Measurements from ENCODE around the gene TBCD. TPM values are rescaled to one million over a fixed set of nuclear protein-coding genes. Genes with fewer than 3 reads are reported as not detected.

TBCD gene
- polyA plus RNA-seq, 1 donor from 2014 or later, result 67.2 TPM

- no peaks in the 10 kb centered on the region for H4K20me1 ChIP-seq (ENCODE audit: insufficient read depth)
- no peaks in the 10 kb centered on the region for H3F3A ChIP-seq (ENCODE audit: insufficient read depth, low read length, poor library complexity, severe bottlenecking)
- no peak overlapping the region for H3K4me3 ChIP-seq (ENCODE audit: low read length)
- no peak overlapping the region for H3K4me2 ChIP-seq (ENCODE audit: low read length)
- peaks cover 42% of the 10 kb centered on the region for H3K9me3 ChIP-seq (ENCODE audit: low read length)
- TF ChIP-seq RAD21 (conservative IDR thresholded peaks at IDR 0.05), result no peak
- TF ChIP-seq EP300 (conservative IDR thresholded peaks at IDR 0.05; ENCODE audit: poor library complexity, severe bottlenecking), result no peak
- TF ChIP-seq TAF1 (IDR thresholded peaks at IDR 0.05; ENCODE audit: low read depth), result no peak
- no peak for TF ChIP-seq EZH2 (IDR thresholded peaks at IDR 0.05; ENCODE audit: borderline replicate concordance, insufficient read depth, low read length, poor library complexity, severe bottlenecking)
- no peak for TF ChIP-seq POLR2AphosphoS5 (IDR thresholded peaks at IDR 0.05)
- TF ChIP-seq SMC3 (conservative IDR thresholded peaks at IDR 0.05; ENCODE audit: poor library complexity), result no peak
- no peak for TF ChIP-seq CTCF (IDR thresholded peaks at IDR 0.05; ENCODE audit: poor library complexity, severe bottlenecking)
- TF ChIP-seq MXI1 (conservative IDR thresholded peaks at IDR 0.05; ENCODE audit: poor library complexity, severe bottlenecking), result no peak
- TF ChIP-seq REST (IDR thresholded peaks at IDR 0.05; ENCODE audit: borderline replicate concordance), result no peak
- peaks cover 13% of the 10 kb centered on the region for H3K36me3 ChIP-seq (ENCODE audit: insufficient read depth, low read length)
- no peaks in the 10 kb centered on the region for H3K9me2 ChIP-seq (ENCODE audit: insufficient read depth, low read length)
- no peak overlapping the region for H3K9ac ChIP-seq (ENCODE audit: low read length)
- no peak overlapping the region for H2AFZ ChIP-seq (ENCODE audit: low read depth, low read length)
- H3K27ac ChIP-seq (ENCODE audit: low read length), result no peak overlapping the region
- no peaks in the 10 kb centered on the region for H3K79me2 ChIP-seq (replicated peaks; ENCODE audit: insufficient read depth, low read length)
- H3K27me3 ChIP-seq (ENCODE audit: insufficient read depth, low read depth, low read length), result no peaks in the 10 kb centered on the region
Measured at GRCh38 chr17:82948957-82949356, 197.1 kb downstream of the TBCD start.

GRCh38 chr17:82949361-82949760, 197.5 kb downstream of the TBCD start:
- no peak overlapping the region for H3K4me2 ChIP-seq (ENCODE audit: low read length)
- H2AFZ ChIP-seq (ENCODE audit: low read depth, low read length), result no peak overlapping the region
- no peak overlapping the region for H3K9ac ChIP-seq (ENCODE audit: low read length)
- no peak overlapping the region for H3K4me3 ChIP-seq (ENCODE audit: low read length)
- H3K27me3 ChIP-seq (ENCODE audit: insufficient read depth, low read depth, low read length), result no peaks in the 10 kb centered on the region
- H3K9me2 ChIP-seq (ENCODE audit: insufficient read depth, low read length), result no peaks in the 10 kb centered on the region
- no peaks in the 10 kb centered on the region for H3K79me2 ChIP-seq (replicated peaks; ENCODE audit: insufficient read depth, low read length)
- no peaks in the 10 kb centered on the region for H3F3A ChIP-seq (ENCODE audit: insufficient read depth, low read length, poor library complexity, severe bottlenecking)
- peaks cover 39% of the 10 kb centered on the region for H3K9me3 ChIP-seq (ENCODE audit: low read length)
- TF ChIP-seq EZH2 (IDR thresholded peaks at IDR 0.05; ENCODE audit: borderline replicate concordance, insufficient read depth, low read length, poor library complexity, severe bottlenecking) (no peak), TAF1 (IDR thresholded peaks at IDR 0.05; ENCODE audit: low read depth) (no peak), CTCF (IDR thresholded peaks at IDR 0.05; ENCODE audit: poor library complexity, severe bottlenecking) (no peak), SMC3 (conservative IDR thresholded peaks at IDR 0.05; ENCODE audit: poor library complexity) (no peak), MXI1 (conservative IDR thresholded peaks at IDR 0.05; ENCODE audit: poor library complexity, severe bottlenecking) (no peak), EP300 (conservative IDR thresholded peaks at IDR 0.05; ENCODE audit: poor library complexity, severe bottlenecking) (no peak), RAD21 (conservative IDR thresholded peaks at IDR 0.05) (no peak), REST (IDR thresholded peaks at IDR 0.05; ENCODE audit: borderline replicate concordance) (no peak), POLR2AphosphoS5 (IDR thresholded peaks at IDR 0.05) (no peak)
- no peaks in the 10 kb centered on the region for H4K20me1 ChIP-seq (ENCODE audit: insufficient read depth)
- H3K27ac ChIP-seq (ENCODE audit: low read length), result no peak overlapping the region
- H3K36me3 ChIP-seq (ENCODE audit: insufficient read depth, low read length), result peaks cover 9% of the 10 kb centered on the region

Measured in neural cell (in vitro differentiated cells).